Muscle of leg (tissue), 11 donors: Measurements from ENCODE around the gene NEK6. TPM values are rescaled to one million over a fixed set of nuclear protein-coding genes. Genes with fewer than 3 reads are reported as not detected.

ENCODE experiments used
- DNase-seq: peaks from one replicate; pipeline ENCODE4 v3.0.0; 2013
- H3K27ac ChIP-seq: one replicate; pipeline ENCODE4 v1.5.1; 2013; ENCODE audit warnings: mild to moderate bottlenecking, low read length, control low read depth
- H3K27me3 ChIP-seq: one replicate; pipeline ENCODE4 v1.6.1; 2013; ENCODE audit warnings: low read length; ENCODE audit not compliant: control insufficient read depth, insufficient read depth
- H3K36me3 ChIP-seq: one replicate; pipeline ENCODE4 v1.6.1; 2013; ENCODE audit warnings: low read length; ENCODE audit not compliant: control insufficient read depth, insufficient read depth
- H3K4me1 ChIP-seq: one replicate; pipeline ENCODE4 v1.6.1; 2013; ENCODE audit warnings: low read length; ENCODE audit not compliant: control insufficient read depth, insufficient read depth
- H3K4me3 ChIP-seq: one replicate; pipeline ENCODE4 v1.5.1; 2013; ENCODE audit warnings: low read length, control low read depth
- H3K9me3 ChIP-seq: replicated peaks from 2 replicates; pipeline ENCODE4 v1.6.1; 2013; ENCODE audit warnings: low read depth, low read length; ENCODE audit not compliant: control insufficient read depth
- WGBS: methylation state at CpG from one replicate; pipeline ENCODE4 v1.1.5; 2013; ENCODE audit warnings: missing lambda C conversion rate; ENCODE audit not compliant: insufficient coverage; 5-methylcytosine and 5-hydroxymethylcytosine counted together
- polyA plus RNA-seq, 8 donors: library from polyadenylated mRNA; unstranded; fragments of 120-200 nt; gene quantifications; one replicate each; pipeline versions ENCODE4 v1.2.1 to v1.2.3, GENCODE V29; 2013; ENCODE audit warnings: inconsistent platforms in 1 of 8, low replicate concordance in 1 of 8; ENCODE audit not compliant: insufficient read length in 8 of 8, insufficient read depth in 1 of 8
- total RNA-seq: library from RNA; stranded (reverse); fragments of 120-200 nt; gene quantifications from one replicate; pipeline ENCODE4 v1.2.4, GENCODE V29; 2013

The NEK6 gene
- total and polyA plus RNA-seq, 9 donors, result 17.7 to 52.6 (median 39.9) TPM

DNA sequence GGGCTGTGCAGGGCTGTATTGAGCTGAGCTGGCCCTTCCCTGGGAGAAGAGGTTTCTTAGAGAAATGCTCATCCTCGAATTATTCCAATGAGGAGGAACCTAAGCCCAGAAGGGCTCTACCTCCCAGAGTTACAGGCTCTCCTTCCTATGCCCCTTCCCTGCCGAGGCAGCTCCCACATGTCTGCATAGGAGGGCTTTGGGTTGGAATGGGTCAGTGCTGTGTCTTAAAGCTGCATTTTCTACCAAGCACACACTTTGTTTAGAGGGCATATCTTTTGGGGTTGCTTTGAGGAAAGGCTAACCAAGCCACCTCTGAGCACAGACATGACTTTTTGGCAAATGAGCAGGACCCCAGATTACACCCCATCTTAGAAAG, 9.1 kb downstream of the NEK6 start:
- Histone ChIP-seq H3K4me1 (peaks cover 77% of the 10 kb centered on the region), H3K4me3 (no peak overlapping the region), H3K27me3 (no peaks in the 10 kb centered on the region), H3K36me3 (peaks cover 20% of the 10 kb centered on the region), H3K9me3 (no peaks in the 10 kb centered on the region), H3K27ac (peak overlapping the region; percentile 67)
- DNase-seq, result no peak
- no CpG with 5 or more reads among the region's 2 CpGs for WGBS

DNA sequence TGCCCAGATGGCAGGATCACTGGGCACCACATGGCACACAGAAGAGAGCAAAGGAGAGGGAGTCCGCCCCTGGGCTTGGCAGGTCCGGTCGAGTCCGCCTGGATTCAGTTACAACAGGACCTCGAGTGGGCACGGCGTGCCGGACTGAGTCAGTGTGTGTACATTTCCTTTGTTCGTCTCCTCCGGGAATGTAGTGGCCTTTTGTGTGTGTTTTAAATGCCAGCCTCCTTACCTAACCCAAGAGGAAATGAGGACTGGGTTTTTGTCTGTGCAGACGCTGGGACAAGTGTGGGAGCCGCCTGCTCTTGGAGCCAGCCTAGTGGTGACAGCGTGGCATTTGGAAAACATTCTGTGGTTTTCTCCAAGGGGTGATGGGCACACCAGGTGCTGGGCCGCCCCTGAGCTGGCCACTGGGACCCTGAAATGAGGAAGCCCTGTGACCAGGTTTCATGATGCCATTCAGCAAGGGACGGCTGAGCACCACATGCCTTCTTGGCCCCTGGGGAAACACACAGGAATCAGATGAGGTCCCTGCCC, 9.6 kb downstream of the NEK6 start:
- peaks cover 77% of the 10 kb centered on the region for H3K4me1 ChIP-seq
- no peaks in the 10 kb centered on the region for H3K27me3 ChIP-seq
- H3K9me3 ChIP-seq, result no peaks in the 10 kb centered on the region
- peak overlapping the region; percentile 67 for H3K27ac ChIP-seq
- WGBS, result 42% methylated on average over 5 of the region's 15 CpGs
- H3K4me3 ChIP-seq, result no peak overlapping the region
- DNase-seq, result no peak
- peaks cover 20% of the 10 kb centered on the region for H3K36me3 ChIP-seq

DNA sequence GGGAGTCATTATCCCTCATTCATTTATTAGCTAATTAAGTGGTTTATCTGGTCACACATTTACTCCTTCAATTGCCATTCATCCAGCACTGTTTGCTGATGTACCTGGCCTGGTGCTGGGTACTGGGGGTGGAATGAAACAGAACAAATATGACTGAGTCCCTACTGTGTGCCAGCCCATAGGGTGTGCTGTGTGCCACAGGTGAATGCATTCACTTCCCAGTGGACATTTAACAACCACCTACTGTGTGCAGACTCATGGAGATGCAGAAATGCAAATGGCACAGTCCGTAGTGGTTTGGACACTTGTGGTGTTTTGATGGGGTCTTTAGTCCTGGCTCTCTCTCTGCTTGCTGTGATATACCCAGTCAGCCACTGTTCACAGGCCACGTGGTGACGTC, 10.5 kb downstream of the NEK6 start:
- Histone ChIP-seq H3K4me1 (peaks cover 77% of the 10 kb centered on the region), H3K27me3 (no peaks in the 10 kb centered on the region), H3K9me3 (no peaks in the 10 kb centered on the region), H3K36me3 (peaks cover 19% of the 10 kb centered on the region), H3K4me3 (no peak overlapping the region), H3K27ac (no peak overlapping the region)
- no peak for DNase-seq
- WGBS, result 72% methylated on average over 2 of the region's 3 CpGs

DNA sequence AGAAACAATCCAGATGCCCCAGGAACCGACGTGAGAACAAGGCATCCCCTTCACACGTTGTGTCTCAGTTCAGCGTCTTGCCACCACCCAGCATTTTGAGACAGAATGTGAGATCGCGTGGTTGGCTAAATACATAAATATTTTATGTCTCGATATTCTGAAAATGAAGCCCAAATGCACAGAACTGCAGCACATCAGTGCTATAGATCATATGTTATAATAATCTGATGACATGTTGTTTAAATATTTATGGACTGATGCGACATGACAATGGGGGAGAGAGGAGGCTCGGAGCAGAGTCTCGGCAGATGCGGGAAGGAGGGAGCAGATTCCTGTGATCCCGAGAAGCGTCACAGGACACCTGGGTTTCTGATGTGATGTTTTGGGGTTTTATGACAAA, 10.9 kb downstream of the NEK6 start:
- DNase-seq, result no peak
- Histone ChIP-seq H3K27me3 (no peaks in the 10 kb centered on the region), H3K27ac (no peak overlapping the region), H3K4me3 (no peak overlapping the region), H3K4me1 (peaks cover 77% of the 10 kb centered on the region), H3K36me3 (peaks cover 16% of the 10 kb centered on the region), H3K9me3 (no peaks in the 10 kb centered on the region)
- WGBS, result 42% methylated on average over 5 of the region's 13 CpGs

DNA sequence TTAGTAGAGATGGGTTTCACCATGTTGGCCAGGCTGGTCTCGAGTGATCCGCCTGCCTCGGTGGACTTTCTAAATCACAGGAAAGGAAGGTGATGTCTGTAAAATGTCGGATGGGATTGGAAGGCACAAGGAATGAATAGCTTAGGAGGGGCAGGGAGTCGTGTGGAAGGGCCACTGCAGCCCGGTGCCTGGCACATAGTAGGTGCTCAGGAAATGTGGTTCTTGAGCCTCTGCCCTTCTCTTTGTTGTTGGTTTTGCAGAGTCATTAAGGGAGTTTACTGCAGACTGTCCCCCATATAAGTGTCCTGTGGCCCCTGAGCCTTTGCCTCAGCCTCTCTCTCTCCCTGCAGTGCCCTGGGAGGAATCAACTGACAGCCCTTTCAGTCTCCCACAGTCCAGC, 11.8 kb downstream of the NEK6 start:
- Histone ChIP-seq H3K4me3 (no peak overlapping the region), H3K36me3 (peaks cover 16% of the 10 kb centered on the region), H3K9me3 (no peaks in the 10 kb centered on the region), H3K27me3 (no peaks in the 10 kb centered on the region), H3K4me1 (peaks cover 77% of the 10 kb centered on the region), H3K27ac (no peak overlapping the region)
- DNase-seq, result no peak
- 95% methylated on average over 5 of the region's 6 CpGs for WGBS

DNA sequence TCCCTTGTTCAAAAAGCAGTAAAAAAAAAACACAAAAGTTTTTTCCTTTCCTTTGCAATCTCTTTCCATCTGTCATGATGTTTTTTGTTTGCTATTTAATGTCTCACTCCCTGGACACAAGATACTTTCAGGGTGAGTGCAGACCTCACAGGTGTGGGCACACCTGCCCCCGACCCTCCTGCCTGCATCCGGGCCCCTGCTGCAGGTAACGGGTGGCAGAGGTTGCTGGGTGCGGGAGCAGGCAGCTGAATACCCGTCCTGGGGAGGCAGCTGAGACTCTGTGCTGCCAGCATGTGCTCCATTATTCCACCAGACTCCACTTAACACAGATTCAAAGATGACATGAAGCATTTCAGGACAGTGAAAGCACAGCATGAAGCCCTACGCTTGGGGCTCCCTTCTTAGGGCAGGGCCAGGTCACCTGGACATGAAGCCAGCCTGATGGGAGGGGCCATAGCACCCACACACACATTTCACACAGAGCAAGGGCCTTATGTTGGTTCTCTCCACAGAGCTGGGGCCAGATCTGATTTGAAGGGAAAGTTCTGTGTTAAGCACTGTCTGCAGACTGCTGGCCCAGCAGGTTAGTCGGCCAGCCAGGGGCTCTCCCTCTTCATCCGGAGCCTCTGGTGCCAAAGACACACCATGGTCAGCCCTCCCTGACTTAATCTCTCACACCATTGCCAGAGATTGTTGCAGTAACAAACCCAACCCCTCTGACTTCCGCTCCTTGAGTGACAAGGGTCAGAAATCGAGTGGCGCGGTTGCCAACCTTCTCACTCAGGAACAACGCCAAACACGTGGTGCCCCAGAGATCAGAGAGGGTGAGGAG, 13.0 kb downstream of the NEK6 start:
- peak; percentile 70 for DNase-seq
- no peak overlapping the region for H3K4me3 ChIP-seq
- H3K36me3 ChIP-seq, result peaks cover 20% of the 10 kb centered on the region
- H3K4me1 ChIP-seq, result peaks cover 77% of the 10 kb centered on the region
- no peaks in the 10 kb centered on the region for H3K9me3 ChIP-seq
- H3K27ac ChIP-seq, result peak overlapping the region; percentile 31
- 55% methylated on average over 14 of the region's 14 CpGs for WGBS
- H3K27me3 ChIP-seq, result no peaks in the 10 kb centered on the region

DNA sequence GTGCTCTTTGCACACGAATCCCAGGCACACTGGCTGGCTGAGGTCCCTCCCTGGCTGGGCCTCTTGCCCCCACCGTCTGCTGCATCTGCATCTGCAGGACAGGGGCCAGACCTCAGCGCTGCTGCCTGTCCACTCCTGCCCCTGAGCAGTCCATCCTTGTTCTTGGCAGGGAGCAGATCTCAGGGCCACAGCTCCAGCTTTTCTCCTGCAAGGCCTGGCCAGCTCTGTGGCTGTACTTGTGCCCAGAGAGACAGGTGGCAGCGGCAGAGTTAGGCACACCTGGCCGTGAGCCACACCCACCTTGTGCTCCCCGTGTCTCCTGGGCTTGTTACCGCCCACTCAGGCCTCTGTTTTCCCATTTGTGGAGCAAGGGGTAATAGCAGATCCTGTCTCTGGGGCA, 13.9 kb downstream of the NEK6 start:
- no peak for DNase-seq
- Histone ChIP-seq H3K27ac (peak overlapping the region; percentile 31), H3K36me3 (peaks cover 20% of the 10 kb centered on the region), H3K9me3 (no peaks in the 10 kb centered on the region), H3K4me1 (peaks cover 73% of the 10 kb centered on the region), H3K27me3 (no peaks in the 10 kb centered on the region), H3K4me3 (no peak overlapping the region)
- WGBS, result 11% methylated on average over 6 of the region's 7 CpGs

DNA sequence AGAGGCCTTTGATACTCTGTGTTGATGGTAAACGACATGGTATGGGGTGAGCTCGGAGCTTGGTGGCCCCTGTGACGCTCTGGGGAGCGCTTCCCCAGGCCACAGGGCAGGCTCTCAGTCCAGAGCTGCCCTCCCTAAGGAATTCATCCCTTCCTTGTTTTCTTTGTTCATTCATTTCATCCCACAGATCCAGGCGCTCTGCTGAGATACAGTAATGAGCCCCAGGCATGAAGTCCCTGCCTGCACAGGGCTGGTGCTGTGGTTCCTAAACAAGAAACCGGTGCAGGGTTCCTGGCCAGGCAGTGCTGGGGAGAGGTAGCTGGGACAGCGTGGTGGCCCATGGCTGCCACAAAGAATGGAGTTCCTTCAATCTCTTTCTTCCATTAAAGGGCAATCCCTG, 14.4 kb downstream of the NEK6 start:
- H3K9me3 ChIP-seq, result no peaks in the 10 kb centered on the region
- peak overlapping the region; percentile 6 for H3K27ac ChIP-seq
- H3K36me3 ChIP-seq, result peaks cover 15% of the 10 kb centered on the region
- H3K27me3 ChIP-seq, result no peaks in the 10 kb centered on the region
- H3K4me3 ChIP-seq, result no peak overlapping the region
- peaks cover 69% of the 10 kb centered on the region for H3K4me1 ChIP-seq
- 92% methylated on average over 2 of the region's 7 CpGs for WGBS
- no peak for DNase-seq

DNA sequence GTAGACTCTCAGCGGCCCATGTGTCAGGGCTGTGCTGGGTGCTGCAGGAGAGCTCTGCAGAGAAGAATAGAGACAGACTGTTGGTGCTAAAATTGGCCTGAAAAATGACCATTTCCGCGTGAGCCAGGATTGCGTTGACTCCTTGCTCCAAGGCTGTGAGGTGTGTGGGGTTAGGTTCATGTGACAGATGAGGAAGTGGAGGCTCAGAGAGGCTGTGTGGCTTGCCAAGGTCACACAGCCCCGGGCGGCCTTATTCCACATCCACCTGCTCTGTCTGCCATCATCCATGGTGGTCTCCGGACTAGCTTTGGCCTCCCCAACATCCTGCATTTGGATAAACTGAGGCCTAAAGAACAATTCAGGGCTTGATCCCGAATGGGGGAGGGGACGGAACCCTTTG, 15.2 kb downstream of the NEK6 start:
- no peaks in the 10 kb centered on the region for H3K27me3 ChIP-seq
- no peaks in the 10 kb centered on the region for H3K9me3 ChIP-seq
- H3K36me3 ChIP-seq, result peaks cover 14% of the 10 kb centered on the region
- peaks cover 67% of the 10 kb centered on the region for H3K4me1 ChIP-seq
- WGBS, result 72% methylated on average over 8 of the region's 9 CpGs
- no peak overlapping the region for H3K4me3 ChIP-seq
- peak overlapping the region; percentile 37 for H3K27ac ChIP-seq
- no peak for DNase-seq

DNA sequence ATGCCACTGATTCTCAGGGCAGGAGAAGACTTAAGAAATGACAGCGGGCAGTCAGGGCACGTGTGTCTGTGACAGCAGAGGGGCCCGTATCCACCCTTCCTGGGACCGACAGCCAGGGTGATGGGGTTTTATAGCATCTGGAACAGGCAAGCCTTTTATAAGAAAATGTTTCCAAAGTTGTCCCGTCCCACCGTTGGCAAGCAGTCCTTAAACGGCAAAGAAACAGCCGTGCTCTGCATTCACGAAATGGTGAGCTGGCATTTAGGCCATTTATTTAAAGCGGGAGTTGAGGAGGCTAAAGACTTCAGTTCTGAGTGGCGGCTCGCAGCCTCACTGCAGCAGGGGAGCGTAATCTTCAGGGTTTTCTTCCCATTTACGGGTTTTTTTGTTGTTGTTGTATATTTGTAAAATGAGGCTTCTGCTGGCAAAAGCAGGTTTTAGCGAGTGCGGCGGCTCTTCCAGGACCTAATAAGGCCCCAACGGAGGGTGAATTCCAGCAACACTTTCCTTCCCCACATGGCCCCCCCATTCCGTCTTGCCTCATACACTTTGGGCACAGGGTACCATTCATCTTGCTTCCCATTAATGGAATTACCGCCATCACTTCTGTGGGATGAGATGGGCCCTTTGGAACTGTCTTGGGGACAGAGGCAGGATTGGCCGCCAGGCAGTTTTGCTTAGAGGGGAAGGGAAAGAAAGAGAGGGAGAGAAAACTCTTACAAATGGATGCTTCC, 15.8 kb downstream of the NEK6 start:
- Histone ChIP-seq H3K4me1 (peaks cover 69% of the 10 kb centered on the region), H3K27me3 (no peaks in the 10 kb centered on the region), H3K4me3 (no peak overlapping the region), H3K9me3 (no peaks in the 10 kb centered on the region), H3K36me3 (peaks cover 14% of the 10 kb centered on the region), H3K27ac (peak overlapping the region; percentile 37)
- WGBS, result 28% methylated on average over 11 of the region's 21 CpGs
- peak; percentile 76 for DNase-seq
